HS-5 (cell line): ENCODE measurements around the gene ERBB4.

Experiments used
- DNase-seq: peaks from one replicate; pipeline ENCODE4 v3.0.0-alpha.2; 2012; ENCODE audit warnings: low read depth

ERBB4 gene

DNA sequence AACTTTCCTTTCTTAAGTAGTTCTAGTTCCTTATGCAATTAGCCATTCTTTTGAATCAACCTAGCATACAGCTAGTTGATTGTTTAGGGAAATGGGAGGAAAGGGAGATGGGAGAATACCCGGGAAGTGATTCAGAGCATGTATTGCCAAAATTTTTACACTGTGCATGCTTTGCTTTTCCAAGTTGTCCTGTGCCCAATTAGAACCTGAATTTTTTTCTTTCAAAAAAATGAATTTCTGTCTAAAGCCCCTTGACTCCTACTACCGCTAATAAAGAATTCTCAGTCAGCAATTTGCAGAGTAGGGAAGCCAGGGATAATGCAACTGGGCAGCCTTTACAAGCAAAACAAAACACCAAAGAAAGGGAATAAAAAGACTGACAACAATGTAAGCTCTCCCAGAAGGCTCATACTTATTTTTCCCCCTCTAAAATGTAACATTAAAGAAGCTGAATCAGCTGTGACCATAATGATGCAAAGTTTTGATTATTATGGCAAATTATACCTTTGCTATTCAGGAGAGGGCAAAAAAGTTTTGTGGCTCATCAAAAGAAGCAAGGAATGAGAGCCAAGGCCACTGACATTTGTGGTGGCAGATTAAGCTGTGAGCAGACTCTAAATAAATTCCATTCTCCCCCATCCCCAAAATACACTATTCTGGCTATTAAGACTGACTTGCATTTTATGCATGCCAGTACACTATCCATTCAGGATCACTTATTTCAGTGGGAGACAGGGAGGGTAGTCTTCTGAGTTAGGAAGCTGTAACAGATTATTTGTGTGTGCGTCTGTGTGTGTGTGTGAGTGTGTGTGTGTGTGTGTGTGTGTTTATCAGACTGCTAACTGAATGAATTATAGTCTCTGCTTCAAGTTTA, 174.3 kb downstream of the ERBB4 start:
- DNase-seq = peak; percentile 52

DNA sequence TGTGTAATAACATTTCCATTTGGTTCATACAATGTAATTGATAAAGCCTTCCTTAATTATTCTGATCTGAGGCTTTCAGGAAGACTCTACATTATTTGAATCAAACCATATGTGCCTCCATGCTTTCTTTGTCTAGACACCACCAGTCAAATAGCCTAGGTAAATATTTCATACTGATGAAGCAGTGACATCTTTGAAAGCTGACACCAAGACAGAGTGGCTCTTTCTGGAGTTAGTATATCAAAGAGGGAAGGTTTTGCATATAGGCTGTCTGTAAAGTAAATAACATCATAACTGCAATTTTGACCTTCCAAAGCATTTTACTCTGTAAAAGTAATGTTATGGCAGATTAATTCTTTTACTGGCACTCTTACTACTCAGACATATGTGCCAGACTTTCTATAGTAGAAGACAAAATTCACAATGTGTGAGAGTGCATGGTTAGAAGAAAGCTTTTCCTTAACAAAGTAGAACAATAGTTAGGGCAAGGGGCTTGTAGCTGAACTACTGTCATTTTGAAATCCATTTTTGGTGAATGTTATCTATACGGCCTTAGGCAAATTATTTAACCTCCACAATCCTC, 177.3 kb downstream of the ERBB4 start:
- no peak for DNase-seq

DNA sequence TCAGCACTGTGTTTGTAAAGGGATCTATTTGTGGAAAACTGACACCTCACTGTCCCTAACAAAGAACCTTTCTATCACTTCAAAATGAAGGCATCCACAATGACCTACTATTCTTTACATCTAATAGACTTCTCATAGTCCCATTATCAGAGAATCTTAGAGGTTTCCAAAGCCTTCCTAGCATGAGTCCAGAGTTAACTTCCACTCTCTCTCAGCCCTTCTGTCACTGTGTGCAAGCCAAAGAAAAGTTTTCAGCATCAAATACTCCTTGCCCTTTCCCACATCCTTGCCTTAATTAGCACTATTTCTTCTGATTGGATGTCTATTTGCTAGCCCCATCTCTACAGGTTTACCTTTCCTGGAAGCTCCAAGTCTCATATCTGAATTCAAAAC, 178.5 kb downstream of the ERBB4 start:
- DNase-seq = no peak

DNA sequence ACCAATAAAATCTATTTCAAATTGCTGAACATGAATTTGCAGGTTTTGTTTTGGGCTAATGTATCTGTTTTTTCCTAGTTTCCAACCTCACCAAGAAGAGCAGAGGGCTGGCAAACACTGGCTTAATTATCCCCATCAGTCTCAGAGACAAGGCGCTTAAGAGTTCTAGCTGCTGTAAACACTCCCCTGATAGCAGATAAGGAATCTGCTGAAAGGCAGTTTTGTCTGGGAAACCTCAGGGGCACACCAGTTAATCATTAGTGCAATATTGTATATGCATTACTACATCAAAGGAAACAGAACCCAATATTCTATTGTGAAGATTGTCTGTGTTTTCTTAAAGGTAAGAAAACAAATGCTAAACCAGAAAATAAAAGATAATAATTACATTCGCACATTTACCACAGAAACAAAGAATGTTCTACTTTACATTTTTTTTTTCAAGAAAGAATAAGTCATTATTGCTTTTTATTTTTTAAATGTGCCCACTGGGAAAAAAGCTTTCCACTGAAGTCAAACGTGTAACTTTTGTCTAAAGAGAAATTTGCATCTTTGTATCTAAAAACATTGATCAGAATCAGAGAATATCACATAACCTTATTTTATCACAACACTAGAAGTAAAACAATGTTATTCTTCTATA, 179.1 kb downstream of the ERBB4 start:
- no peak for DNase-seq

DNA sequence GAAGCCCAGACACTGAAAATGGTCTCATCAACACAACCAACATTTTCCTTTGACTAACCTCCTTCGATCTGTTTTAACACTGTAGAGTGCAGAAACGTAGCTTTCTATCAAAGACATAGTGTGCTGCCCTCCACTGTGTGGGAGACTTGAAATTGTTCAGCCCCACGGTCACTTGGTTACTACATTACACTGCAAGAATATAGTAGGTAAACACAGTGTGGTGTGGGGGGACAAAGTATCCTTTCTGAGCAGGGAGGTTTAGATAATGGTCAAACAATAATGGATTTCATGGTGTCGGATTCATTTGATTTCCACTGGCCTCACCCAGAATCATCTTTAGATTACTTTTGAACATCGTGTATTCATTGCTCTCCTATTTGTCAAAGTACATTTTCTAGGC, 181.0 kb downstream of the ERBB4 start:
- no peak for DNase-seq

DNA sequence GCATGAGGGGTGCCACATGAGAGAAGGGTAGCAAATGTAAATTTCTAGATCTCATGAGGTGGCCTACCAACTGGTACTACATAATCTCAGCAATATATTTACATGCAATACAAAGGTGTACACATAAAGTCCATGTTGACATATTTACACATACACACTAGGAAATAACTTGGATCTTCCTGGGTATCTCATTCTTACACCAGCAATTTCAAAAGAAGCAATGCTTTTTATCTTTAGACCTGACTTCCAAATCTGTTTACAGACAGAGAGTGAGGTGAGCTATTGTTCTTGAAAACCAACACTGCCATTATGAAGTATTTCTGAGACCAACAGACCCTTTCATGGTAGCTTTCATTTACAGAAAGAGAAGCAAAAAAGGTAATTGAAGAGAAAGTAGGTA, 184.2 kb downstream of the ERBB4 start:
- no peak for DNase-seq

DNA sequence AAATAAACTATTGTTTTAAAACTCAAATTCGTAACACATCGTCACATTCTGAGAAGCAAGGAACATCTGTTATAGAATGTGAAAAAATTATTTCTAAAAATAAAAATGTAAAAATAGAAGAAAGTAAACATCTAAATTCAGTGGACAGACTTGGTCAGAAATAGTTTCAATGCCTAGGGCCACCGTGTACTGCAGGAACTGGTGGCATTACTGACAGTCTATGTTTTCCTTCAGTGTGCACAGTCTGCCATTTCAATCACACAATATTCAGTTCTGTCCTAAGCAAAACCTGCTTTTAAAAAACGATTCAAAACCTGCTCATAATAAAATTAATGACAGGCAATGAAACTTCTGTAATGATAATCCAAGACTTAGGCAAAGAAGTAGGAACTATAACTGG, 190.1 kb downstream of the ERBB4 start:
- no peak for DNase-seq

DNA sequence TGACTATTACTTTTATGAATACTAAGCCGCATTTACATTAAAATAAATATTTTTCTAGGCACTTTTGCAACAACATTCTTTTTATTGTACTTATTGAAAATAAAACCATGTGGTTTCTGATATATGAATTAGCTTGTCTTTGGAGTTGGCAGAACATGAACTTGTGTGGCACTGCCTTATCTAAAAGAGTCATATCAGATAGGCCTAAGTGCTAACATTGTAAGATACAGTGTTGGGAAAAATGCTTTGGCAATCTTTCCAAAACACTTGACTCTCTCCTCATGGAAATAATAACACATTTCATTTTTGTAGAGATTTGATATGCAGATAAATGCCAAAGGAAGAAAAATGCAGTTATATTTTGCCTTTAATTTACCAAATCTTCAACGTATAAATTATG, 191.7 kb downstream of the ERBB4 start:
- DNase-seq = no peak

DNA sequence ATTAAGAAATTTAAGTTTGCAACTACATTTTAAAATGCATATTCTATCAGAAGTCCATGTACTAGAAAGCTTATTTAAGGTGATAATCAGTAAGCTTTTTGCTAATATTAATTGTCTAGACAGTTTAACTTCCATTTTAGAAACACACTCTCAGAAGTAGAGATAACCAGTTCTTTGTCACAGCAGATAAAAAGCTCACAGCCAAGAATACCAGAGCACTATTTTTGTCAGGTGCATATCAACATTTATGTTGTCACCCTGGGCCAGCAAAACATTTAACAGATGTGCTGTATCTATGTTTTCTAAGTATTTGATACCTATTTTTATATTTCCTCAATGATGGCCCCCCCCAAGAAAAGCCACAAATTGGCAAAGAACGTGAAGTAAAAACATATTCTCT, 192.6 kb downstream of the ERBB4 start:
- DNase-seq = no peak

DNA sequence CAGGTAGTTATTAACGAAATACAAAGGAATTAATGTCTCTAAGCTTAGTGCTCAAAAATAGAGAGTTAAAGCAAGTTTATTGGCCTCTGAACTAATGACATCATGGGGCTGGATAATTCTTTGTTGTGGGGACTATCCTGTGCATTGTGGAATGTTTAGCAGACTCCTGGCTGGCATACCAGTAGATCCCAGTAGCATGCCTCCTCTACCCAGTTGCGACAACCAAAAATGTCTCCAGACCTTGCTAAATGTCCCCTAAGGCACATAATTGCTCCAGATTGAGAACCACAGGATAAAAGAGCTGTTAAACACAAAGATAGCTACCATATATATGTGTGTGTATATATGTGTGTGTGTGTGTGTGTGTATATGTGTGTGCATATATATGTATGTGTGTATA, 194.5 kb downstream of the ERBB4 start:
- DNase-seq = no peak

DNA sequence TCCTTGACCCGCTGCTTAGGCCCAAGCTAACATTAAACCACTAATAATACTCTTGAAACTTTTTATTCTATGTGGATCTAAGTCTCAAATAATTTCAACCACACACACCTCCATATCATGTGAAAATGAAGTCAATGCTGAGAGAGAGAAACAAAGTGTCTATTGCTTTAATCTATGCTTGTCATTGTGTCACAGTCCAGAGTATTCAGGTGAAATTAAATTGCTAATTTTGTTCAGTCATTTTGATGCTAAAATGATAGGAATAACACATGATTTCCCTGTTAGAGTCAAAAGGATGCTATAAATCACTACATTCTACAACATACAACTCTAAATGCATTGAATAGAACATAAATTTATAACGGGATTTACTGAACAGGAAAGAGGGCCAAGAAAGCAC, 195.4 kb downstream of the ERBB4 start:
- no peak for DNase-seq

DNA sequence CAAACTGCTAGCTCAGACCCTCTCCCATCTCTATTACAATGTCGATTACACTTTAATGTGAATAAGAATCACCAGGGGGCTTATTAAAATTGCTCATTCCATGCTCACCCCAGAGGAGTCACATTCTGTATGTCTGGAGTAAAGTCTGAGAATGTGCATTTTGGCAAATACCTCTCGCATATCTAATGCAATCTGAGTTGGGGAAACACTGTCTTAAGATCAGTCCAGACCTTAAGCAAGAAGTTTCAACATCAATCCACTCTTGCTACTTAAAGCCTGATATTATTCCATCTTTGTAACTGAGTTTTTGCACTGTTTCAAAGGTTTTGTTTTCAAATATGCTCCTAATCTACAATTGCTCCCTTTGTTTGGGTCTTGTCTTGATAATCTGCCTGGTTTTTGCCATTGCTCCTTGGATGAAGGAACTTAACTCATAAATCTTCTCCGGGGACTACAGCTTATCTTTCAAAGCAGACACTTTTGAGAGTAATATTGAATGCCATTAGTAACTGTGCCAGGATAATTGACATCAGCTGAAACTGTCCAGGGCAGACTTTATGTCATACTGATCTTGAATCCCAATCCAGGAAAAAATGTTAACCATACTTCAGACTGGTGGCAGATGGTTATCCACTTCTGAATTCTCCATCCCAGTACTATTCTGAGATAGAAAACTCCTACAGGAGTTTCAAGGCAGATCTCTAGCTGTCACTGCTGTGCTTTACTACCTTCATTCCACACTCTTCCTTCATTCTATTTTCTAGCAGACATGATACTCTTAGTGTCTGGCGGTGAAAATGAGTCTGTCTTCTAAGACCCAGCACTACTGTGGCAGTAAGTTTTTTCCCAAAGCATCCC, 200.9 kb downstream of the ERBB4 start:
- DNase-seq = no peak

DNA sequence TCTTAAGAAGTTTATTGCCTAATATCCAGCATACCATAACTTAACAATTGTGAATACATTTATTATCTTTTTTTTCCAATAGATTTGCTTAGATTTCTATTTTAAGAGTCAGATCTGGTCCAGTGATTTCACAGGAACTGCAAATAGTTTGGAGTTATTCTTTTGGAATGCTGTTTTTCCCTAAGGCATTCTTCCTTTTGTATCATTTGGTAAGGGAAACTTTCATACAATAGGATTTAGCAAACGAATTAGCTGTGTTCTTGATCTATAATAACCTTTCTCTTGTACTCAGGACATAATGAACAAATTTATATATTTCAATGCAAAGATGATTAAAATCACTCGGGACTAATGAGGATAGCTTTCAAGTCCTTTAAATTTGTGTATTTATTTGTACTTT, 201.6 kb downstream of the ERBB4 start:
- DNase-seq = no peak

DNA sequence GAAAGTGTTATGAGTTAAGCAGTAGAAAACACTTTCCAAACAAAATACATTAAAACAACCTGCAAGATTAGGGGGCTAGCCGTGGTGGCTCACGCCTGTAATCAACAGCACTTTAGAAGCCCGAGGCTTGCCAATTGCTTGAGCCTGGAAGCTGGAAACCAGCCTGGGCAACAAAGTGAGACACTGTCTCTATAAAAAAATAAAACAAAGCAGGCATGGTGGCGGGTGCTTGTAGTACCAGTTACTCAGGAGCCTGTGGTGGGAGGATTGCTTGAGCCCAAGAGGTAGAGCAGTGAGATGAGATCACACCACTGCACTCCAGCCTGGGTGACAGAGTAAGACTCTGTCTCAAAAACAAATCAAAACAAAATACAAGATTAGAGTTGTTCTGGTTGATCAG, 208.3 kb downstream of the ERBB4 start:
- DNase-seq = no peak

DNA sequence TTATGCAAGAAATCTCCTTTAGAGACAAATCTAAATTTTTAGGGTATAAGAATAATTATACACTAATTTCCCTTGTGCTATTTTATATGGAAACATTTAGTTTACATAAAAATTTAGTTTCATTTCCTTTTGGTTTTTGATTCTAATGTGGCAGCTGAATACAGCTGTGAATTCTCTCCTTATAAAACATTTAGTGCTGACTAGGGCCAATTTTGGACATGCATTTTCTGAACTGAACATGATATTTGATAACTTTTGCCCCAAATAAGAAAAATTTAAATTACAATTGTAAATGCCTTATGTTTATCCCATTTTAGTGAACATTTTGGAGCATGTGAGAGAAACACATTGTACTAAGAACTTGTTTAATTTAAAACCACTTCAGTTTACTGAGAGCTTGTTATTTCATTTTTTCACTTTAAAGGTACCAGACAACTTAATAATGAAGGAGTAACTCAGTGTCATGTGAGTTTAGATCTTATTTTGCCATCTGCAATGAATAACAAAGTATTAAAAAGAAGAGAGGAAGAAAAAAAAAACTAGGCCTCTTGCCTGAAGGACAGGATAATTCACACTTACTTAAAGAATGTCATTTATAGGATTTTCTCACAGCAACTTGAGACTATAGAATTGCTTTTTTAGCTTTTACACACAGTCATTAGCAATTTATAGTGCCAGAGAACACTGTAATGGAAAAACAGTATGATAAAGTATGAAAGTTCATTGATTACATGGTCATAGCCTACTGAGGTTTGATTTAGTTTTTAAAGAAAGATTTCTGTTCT, 209.7 kb downstream of the ERBB4 start:
- no peak for DNase-seq

DNA sequence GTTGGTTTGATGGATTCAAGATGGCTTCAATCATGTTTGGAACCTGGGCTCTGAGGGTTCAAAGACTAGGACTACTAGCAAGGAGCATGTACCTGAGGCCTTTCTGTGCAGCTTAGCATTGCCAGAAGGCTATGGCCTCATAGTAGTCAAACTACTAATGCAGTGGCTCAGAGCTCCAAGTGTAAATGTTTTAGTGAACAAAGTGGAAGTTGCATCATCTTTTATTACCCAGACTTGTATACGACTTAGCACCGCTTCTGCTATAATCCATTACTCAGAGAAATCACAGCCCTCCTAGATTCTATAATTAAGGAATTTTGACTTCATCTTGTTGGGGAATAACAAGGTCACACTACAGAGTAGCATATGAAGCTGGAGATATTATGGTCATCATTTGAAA, 210.5 kb downstream of the ERBB4 start:
- DNase-seq = no peak

DNA sequence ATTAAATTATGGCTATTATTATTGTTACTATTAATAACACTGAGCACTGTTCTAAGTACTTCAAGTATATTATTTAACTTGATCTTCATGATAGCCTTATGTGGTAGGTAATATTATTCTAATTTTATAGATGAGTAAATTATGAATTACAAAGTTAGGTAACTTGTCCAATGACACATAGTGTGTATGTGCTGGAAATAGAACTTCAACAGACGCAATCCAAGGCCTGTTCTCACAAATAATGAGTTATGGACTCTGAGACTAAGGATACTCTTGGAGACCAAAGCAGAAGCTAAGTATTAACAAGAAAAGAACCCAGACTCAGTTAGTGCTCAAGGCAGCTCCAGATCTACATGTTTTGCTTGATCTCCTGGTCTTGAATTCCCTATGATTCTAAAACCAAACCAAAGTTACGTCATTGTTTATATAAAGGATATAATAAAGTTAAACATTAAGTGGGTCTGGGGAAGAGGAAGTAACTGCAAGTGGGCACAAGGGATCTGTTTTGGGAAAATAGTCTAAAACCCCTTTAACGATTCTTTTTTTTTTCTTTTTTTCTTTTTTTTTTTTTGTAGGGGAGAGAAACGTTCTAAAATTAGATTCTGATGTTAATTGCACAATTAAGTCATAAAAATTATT, 211.3 kb downstream of the ERBB4 start:
- DNase-seq = no peak

DNA sequence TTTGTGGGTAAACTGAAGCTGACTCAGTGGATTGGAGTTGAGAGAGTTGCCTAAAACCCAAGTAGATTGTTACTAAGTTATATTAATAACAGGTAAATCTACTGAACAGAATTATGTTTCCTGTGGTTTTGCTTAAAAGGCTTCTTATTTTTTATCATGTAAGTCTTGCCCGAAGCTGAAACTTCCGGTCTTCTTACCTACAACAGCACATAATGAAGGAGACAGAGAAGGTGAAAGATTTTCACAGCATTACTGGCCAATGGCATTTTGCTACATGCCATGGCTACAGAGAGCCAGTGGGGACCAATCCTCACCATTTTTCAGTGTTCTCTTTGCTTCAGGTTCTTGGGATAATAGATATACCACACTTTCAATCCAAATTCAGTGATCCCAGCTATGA, 220.0 kb downstream of the ERBB4 start:
- no peak for DNase-seq

DNA sequence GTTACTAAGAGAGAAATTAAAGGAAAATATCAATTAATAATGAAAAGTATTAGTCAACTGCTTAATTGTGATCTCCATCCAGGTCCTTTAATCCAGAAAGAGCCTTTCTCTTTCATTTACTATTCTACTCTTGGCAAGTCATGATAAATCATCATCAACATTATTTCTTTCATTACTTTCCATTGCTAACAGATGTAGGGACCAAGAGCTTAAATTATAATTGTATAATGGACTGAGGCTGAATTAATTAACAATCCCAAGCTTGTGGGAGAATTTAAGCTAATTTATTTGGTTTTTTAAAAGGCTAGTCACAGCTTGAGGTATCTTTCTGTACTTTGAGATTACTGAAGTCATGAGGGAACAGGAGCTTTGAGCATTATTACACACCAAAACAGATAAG, 223.9 kb downstream of the ERBB4 start:
- no peak for DNase-seq

DNA sequence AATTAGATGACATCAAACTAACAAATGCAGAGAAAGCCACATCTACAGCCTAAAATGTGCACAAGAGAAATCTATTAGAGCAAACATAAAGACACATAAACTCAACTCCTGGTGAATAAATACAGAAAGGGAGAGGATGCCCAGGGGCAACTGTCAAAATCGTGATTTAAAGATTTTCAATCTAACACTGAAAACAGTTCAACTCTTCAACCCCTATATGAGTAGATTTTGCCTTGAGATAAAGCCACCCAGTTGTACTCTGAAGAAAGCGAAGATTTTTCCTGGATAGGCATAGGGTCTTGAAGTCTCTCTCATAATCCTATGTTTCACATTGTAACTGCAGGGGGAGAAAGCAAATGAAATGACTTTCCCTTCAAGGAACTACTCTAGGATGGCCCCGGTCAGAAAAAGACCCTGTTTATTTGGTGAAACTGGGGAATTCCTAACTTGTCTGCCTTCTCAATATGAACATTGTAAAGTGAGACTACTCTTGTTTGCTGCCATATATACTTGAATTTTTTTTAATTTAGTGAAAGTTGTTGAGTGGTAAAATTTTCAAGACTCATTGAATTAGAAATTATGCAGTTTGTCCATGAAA, 226.7 kb downstream of the ERBB4 start:
- no peak for DNase-seq

DNA sequence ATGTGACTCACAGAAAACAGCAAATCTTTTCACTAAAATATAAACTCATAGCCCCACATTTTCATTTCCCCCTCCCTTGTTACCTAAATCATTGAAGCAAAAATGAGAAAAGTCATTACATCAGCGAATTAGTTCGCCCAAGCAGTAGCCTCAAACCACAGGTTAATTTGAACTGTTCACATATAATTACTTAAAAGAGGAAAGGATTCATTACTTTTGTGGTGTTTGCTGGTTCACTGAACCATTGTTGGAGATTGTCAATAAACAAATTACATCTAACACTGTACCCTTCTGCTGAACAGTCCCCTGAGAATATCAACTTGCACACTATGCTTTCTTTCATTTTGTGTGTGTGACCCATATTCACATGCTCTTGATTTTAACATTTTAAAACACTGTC, 238.7 kb downstream of the ERBB4 start:
- DNase-seq = no peak
